ENCODE measurements around the gene TAP1.
A peak's percentile ranks its signal among the peaks of the same experiment; 100 is the strongest.
"Not testable (repeated sequence)": the region's sequence is repeated elsewhere in the genome, so short reads cannot be mapped to it uniquely, and the experiment has no call there.

Gene TAP1

GRCh38 chr6:32887616-32888015 lies 34.1 kb upstream of the TAP1 start:
- no peak for DNase-seq (ENCODE audit: extremely low read depth, low read depth)
- TF ChIP-seq CTCF (IDR thresholded peaks at IDR 0.05; ENCODE audit: low read depth, low read length) = no peak

- DNase-seq (ENCODE audit: extremely low read depth, low read depth) = no peak
- no peak for TF ChIP-seq CTCF (IDR thresholded peaks at IDR 0.05; ENCODE audit: low read depth, low read length)
These were observed 33.3 kb upstream of the TAP1 start for GRCh38 chr6:32886681-32887383.

GRCh38 chr6:32885698-32886286 lies 32.3 kb upstream of the TAP1 start:
- peak; percentile 48 for TF ChIP-seq CTCF (IDR thresholded peaks at IDR 0.05; ENCODE audit: low read depth, low read length)
- peak; percentile 44 for DNase-seq (ENCODE audit: extremely low read depth, low read depth)

GRCh38 chr6:32883789-32884188 lies 30.3 kb upstream of the TAP1 start:
- peak; percentile 35 for DNase-seq (ENCODE audit: extremely low read depth, low read depth)
- TF ChIP-seq CTCF (IDR thresholded peaks at IDR 0.05; ENCODE audit: low read depth, low read length) = no peak

- no peak for DNase-seq (ENCODE audit: extremely low read depth, low read depth)
These were observed 29.4 kb upstream of the TAP1 start for GRCh38 chr6:32882879-32883250.

GRCh38 chr6:32880962-32881361 lies 27.5 kb upstream of the TAP1 start:
- DNase-seq (ENCODE audit: extremely low read depth, low read depth) = not testable (repeated sequence)

More at GRCh38 chr6:32882879-32883250, 29.4 kb upstream of the TAP1 start:
- TF ChIP-seq CTCF (IDR thresholded peaks at IDR 0.05; ENCODE audit: low read depth, low read length) = no peak

- TF ChIP-seq CTCF (IDR thresholded peaks at IDR 0.05; ENCODE audit: low read depth, low read length) = no peak
- no peak for DNase-seq (ENCODE audit: extremely low read depth, low read depth)
These were observed 26.2 kb upstream of the TAP1 start for GRCh38 chr6:32879691-32880090.

- no peak for DNase-seq (ENCODE audit: extremely low read depth, low read depth)
- TF ChIP-seq CTCF (IDR thresholded peaks at IDR 0.05; ENCODE audit: low read depth, low read length) = no peak
These were observed 23.1 kb upstream of the TAP1 start for GRCh38 chr6:32876603-32877002.

GRCh38 chr6:32873947-32874346 lies 20.4 kb upstream of the TAP1 start:
- not testable (repeated sequence) for DNase-seq (ENCODE audit: extremely low read depth, low read depth)

All from AG09319 (cell line).